KOPT-K1 (cell line): ENCODE measurements around the gene ETS1.

Experiments
- H3K27ac ChIP-seq: fragments of 200-600 bp; sonication (generic); 2 replicates; pipeline ENCODE4 v1.5.1; 2016; ENCODE audit warnings: antibody characterized with exemption, mild to moderate bottlenecking, low read depth, low read length; ENCODE audit not compliant: poor library complexity, severe bottlenecking
- H3K36me3 ChIP-seq: fragments of 200-600 bp; sonication (generic); 2 replicates; pipeline ENCODE4 v1.5.1; 2017; ENCODE audit warnings: antibody characterized with exemption, mild to moderate bottlenecking, low read length, moderate library complexity; ENCODE audit not compliant: insufficient read depth
- H3K9me3 ChIP-seq: fragments of 200-600 bp; sonication (generic); 2 replicates; pipeline ENCODE4 v1.5.1; 2017; ENCODE audit warnings: antibody characterized with exemption, low read length, mild to moderate bottlenecking; ENCODE audit not compliant: insufficient read depth, poor library complexity, severe bottlenecking

Gene ETS1

DNA sequence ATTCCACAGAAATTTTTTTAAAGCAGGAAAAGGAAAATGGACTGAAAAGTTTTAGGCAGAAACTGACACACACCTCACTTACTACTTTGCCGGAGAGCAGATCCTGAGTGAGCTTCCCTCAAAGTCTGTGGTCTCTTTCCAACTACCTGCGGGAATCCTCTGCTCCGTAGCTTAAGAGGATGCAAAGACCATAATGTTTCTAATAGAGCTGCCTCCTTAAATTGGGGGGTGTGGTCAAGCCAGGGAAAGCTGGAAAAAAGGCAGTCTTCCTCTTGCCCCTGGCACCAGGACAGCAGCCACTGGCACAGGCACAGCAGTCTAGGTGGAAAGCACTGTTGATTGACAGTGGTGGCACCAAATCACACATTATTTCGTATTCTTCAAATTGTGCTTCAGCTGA lies at the start of gene ETS1:
Gene ETS1, minus strand, starts transcription at position 144 of the 400 bp plus-strand sequence. CDS start 14,428 bp downstream, outside the sequence.
- H3K27ac ChIP-seq, result no peak within 1 kb of the TSS
- H3K9me3 ChIP-seq, result no peaks in the 10 kb centered on the region
- no peaks in the 10 kb centered on the region for H3K36me3 ChIP-seq

- H3K9me3 ChIP-seq, result no peaks in the 10 kb centered on the region
- H3K36me3 ChIP-seq, result no peaks in the 10 kb centered on the region
- no peak overlapping the region for H3K27ac ChIP-seq
Measured at GRCh38 chr11:128634395-128634794, 47.0 kb upstream of the ETS1 start.

GRCh38 chr11:128633384-128633965 lies 46.1 kb upstream of the ETS1 start:
- no peak overlapping the region for H3K27ac ChIP-seq
- H3K9me3 ChIP-seq, result no peaks in the 10 kb centered on the region

GRCh38 chr11:128632141-128632791 lies 44.9 kb upstream of the ETS1 start:
- no peaks in the 10 kb centered on the region for H3K36me3 ChIP-seq
- H3K9me3 ChIP-seq, result no peaks in the 10 kb centered on the region
- H3K27ac ChIP-seq, result no peak overlapping the region

More at GRCh38 chr11:128633384-128633965, 46.1 kb upstream of the ETS1 start:
- H3K36me3 ChIP-seq, result no peaks in the 10 kb centered on the region

GRCh38 chr11:128630367-128631230 lies 43.2 kb upstream of the ETS1 start:
- Histone ChIP-seq H3K36me3 (no peaks in the 10 kb centered on the region), H3K27ac (peak overlapping the region; percentile 64), H3K9me3 (no peaks in the 10 kb centered on the region)

DNA sequence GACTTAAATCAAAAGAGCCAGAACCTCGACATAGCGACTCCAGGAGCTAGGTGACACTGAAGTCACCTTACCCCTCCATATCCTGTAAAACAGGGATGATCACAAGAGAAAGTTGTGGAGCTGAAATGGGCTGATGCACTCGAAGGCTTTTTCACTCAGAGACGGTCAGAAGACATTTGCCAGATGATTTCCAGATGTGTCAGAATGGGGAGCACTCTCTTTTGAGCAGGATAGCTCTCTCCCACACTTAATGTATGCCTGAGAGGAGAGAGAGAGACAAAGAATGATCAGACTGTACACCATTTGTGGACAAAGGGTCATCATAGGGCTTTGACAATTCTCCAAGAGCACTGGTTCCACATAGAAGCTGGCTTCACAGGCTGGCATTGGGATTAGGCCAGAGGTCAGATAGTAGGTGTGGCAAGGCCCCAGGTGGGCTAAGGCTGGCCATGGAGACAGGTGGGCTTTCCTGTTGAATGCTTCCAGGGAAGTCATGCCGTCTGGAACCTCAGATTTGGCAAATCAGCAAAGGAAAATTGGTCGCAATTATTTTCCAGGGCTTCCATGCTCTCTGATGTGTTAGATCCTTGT lies 42.3 kb upstream of the ETS1 start:
- peak overlapping the region; percentile 64 for H3K27ac ChIP-seq
- H3K9me3 ChIP-seq, result no peaks in the 10 kb centered on the region
- H3K36me3 ChIP-seq, result no peaks in the 10 kb centered on the region

GRCh38 chr11:128628686-128629085 lies 41.3 kb upstream of the ETS1 start:
- Histone ChIP-seq H3K27ac (peak overlapping the region; percentile 64), H3K9me3 (no peaks in the 10 kb centered on the region)

DNA sequence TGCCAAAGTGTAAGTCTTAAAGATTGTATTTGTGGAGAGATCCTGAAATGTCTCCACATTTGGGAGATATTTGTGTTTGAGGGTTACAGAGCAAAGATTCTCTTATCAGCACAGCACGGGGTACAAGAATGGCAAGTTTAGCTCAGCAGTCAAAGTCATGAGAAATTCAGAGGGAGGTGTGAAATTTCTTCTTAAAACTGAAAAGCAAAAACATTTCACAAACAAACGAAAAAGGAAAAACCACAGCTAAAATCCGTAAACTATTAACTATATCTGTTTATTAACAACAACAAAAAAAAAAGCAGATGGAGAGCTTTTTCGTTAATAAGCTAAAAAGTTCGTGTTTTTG lies 40.9 kb upstream of the ETS1 start:
- H3K27ac ChIP-seq, result peak overlapping the region; percentile 64
- H3K36me3 ChIP-seq, result no peaks in the 10 kb centered on the region

More at GRCh38 chr11:128628686-128629085, 41.3 kb upstream of the ETS1 start:
- no peaks in the 10 kb centered on the region for H3K36me3 ChIP-seq

GRCh38 chr11:128627666-128628324 lies 40.4 kb upstream of the ETS1 start:
- Histone ChIP-seq H3K9me3 (no peaks in the 10 kb centered on the region), H3K36me3 (no peaks in the 10 kb centered on the region), H3K27ac (peak overlapping the region; percentile 64)

More for the DNA sequence above, 40.9 kb upstream of the ETS1 start:
- H3K9me3 ChIP-seq, result no peaks in the 10 kb centered on the region

GRCh38 chr11:128626913-128627665 lies 39.7 kb upstream of the ETS1 start:
- peak overlapping the region; percentile 64 for H3K27ac ChIP-seq
- no peaks in the 10 kb centered on the region for H3K9me3 ChIP-seq

GRCh38 chr11:128625746-128626145 lies 38.4 kb upstream of the ETS1 start:
- peak overlapping the region; percentile 88 for H3K27ac ChIP-seq

More at GRCh38 chr11:128626913-128627665, 39.7 kb upstream of the ETS1 start:
- H3K36me3 ChIP-seq, result no peaks in the 10 kb centered on the region

GRCh38 chr11:128625326-128625725 lies 38.0 kb upstream of the ETS1 start:
- Histone ChIP-seq H3K9me3 (no peaks in the 10 kb centered on the region), H3K36me3 (no peaks in the 10 kb centered on the region), H3K27ac (peak overlapping the region; percentile 88)

More at GRCh38 chr11:128625746-128626145, 38.4 kb upstream of the ETS1 start:
- no peaks in the 10 kb centered on the region for H3K9me3 ChIP-seq
- H3K36me3 ChIP-seq, result no peaks in the 10 kb centered on the region

DNA sequence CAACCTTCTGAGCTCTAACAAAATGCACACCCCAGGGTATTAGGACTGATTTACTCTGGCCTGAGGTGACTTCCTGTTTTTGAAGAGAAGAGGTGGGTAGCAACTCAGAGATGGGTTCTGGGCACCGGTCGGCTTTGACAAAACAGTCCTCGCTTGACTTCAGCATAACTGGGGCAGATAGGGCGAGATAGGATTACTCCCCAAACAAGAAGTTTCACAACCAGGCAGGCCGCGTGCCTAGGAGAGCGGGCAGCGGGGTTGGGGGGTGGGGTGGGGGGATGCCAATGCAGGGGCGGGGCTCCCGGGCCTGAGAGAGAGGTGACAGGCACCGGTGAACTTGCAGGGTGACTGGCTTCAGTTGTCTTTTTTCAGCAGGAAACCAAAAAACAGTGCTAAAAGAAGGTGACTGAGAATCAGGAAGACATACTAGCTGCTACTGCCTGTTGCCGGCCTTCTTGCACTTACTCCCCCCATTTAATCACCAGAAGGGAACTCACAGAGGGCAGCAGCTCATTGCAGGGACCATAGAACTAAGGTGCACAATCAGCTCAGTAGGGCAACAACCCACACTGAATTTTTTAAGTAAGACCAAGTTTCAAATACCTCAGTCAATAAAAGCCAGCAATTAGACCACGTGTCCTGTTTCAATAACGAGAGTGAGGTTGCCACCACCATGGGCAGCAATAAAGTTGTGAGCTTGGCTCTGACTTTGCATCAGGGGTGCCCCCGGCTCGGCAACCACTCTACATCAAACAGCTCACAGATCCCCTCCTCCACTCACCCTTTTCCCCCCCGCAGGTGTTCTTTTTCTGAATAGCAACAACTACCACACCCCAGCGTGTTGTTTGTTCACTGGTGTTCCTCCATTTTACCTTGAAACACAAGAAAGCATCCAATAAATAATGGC lies 37.2 kb upstream of the ETS1 start:
- Histone ChIP-seq H3K9me3 (no peaks in the 10 kb centered on the region), H3K36me3 (no peaks in the 10 kb centered on the region), H3K27ac (peak overlapping the region; percentile 88)
